Fibroblast of peridontal ligament (primary cell): ENCODE data around the gene ARMH3.

Experiments used
- DNase-seq: peaks from one replicate; pipeline ENCODE4 v3.0.0-alpha.2; 2010; ENCODE audit errors: extremely low read depth

The ARMH3 gene

DNA sequence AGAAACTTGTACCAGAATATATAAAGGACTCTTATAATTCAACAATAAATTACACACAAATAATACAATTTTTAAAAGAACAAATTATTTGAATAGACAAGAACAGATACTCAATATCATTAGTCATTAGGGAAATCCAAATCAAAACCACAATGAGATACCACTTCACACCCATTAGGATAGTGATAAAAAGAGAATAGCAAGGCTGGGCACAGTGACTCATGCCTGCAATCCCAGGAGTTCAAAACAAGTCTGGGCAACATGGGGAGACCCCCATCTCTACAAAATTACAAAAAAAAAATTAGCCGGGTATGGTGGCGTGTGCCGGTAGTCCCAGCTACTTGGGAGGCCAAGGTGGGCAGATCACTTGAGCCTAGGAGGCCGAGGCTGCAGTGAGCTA lies 160.2 kb downstream of the ARMH3 start:
- no peak for DNase-seq

DNA sequence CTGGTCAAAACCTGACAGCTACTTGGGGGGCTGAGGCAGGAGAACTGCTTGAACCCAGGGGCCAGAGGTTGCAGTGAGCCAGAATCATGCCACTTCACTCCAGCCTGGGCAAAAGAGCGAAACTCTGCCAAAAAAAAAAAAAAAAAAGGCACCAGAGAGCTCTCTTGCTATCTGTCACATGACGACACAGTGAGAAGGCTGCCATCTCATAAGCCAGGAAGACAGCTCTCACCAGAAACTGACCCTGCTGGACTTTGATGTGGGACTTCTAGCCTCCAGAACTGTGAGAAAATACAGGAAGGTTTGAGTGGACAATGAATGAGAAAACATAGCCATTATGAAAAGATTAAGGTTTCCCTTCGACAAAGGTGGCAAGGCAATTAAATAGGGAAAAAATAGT lies 161.2 kb downstream of the ARMH3 start:
- DNase-seq = no peak

DNA sequence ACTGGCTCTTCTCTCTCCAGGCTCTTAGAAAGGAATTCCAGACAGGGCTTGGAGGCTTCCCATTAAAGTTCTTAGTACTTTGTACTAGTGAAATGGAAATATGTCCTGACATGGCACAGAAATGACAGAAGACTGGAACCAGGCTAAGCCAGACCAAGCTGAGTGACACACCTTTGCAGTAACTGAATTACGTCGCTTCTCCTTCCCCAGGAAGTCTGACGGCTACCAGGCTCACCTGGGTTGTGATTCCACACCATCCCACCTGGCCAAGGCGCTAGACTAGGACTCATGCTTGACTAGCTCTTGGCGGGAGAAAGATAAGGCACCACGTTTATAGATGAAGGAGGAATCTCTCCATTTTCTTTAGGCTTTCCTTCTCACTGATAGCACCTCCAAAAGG lies 161.7 kb downstream of the ARMH3 start:
- no peak for DNase-seq

DNA sequence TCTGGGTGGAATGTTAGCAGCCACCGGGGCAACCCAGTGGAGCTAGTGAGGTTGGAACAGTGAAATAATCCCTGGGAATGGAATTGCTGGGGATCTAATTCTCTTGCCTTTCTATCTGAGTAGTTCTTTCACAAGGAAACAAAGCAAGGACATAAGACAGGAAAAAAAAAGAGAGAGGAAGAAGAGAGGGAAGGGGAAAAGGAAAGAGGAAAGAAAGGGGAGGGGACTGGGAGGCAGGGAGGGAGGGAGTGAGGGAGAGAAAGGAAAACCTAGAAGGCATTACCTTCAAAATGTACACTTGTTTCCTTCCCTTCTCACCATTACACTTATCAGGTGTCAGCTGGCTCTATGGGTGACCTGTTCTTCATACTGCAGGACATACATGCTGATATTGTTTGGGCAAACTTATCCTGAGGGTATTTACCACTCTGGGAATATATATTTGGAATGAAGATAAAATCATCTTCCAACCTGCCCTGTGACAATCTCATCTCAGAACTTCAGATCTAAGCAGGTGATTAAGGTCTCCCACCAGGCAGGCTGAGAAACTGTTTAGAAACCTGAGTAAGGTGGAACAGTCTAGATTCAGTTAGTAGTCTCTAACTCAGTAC lies 162.4 kb downstream of the ARMH3 start:
- DNase-seq = no peak

DNA sequence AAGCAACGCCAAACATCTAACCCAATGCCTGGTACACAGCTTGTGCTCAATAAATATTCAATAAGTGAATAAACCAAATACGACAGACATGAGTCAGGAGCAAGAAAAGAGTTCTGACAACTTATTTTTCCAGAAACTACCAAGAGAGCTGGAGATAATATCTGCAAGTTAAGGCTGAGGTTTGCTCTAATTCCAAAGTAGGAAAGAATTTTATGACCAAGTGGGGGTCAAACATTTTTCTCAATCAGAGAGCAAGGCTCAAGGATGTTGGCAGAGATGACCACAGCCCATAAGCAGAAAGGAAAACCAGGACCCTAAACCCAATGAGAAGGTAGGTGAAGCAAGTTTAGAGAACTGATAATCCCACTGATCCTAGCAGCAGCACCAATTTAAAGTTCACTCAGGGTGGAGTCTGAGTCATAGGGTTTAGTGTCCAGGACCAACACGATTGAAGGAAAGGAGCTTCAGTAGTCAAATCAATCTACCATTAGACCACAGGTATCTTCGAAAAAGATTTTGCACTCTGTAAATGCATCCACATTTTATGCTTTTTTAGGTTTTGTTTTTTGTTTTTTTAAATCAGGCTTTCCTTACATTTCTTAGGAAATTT lies 163.1 kb downstream of the ARMH3 start:
- peak; percentile 16 for DNase-seq

DNA sequence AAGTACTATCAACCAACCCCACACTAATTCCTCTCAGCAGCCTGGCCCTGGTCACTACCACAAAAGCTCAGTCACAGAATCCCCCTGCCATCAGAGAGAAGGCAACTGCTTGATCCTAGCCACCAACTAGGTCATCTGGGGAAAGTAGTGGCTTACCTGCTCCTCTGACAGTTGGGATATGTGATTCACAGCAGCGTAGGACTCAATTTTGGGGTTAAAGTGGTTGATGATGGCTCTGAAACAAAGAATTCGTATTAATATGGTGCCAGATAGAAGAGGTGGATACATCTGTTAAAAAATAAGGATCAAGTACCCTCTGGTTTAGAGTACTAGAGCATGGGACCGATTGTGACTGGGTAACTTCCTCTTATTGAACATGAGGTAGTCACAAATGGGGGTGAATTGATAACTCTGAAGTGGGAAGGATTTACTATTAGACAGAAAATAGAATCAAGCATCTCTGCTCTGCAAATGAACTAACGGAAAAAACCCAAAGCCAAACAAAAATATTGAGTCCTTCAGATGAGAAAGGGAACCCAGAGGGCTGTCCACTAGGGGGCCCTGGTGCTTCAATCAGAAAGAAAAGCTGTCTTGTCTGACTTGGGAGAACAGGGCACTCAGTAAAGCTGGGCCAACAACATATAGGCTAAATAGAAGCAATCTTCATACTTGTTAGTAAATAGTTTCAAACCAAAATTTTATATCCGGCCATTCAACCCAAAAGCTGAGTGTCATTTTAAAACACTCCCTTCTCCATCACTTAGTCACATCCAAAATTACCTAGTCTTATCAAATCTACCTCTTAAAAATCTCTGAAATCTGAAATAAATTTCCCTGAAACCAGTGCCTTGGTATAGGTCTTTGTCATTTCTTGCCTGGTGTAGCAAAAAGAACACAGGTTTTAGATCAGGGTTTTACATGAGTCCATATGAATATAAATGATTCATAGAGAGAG lies 166.4 kb downstream of the ARMH3 start:
- DNase-seq = peak; percentile 88

DNA sequence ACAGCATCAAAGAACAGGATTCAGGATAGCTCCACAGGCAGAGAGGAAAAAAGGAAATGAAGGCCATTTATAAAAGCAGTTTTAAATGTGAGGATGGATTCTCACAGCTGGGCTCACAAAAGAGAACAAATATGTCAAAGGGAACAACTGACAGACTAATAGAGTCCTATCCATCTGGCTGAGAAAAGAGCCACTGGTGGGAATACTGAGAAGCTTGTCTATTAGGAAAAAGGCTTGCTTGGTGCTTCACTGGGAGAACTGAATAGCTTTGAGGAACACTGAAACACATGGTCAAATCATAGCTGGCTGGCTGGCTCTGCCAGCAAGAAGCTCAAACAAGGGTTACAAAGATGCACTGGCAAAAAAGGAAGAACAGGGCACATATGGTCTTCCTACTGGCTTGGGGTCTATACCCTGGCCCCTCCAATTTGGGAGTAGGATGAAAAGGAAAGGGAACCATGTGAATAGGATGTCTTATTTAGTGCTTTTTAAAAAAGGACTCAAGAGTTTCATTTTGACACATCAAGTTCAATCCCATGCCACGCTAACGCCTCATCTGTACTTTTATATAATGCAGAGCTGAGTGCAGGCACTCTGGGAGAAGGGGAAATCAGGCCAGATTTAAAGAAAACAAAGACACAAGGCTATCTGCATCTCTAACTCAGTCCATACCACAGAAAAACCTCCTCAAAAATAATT lies 167.6 kb downstream of the ARMH3 start:
- DNase-seq = no peak

- no peak for DNase-seq
These were observed 168.2 kb downstream of the ARMH3 start for GRCh38 chr10:101887775-101888174.

- no peak for DNase-seq
These were observed 169.3 kb downstream of the ARMH3 start for GRCh38 chr10:101886521-101887312.

DNA sequence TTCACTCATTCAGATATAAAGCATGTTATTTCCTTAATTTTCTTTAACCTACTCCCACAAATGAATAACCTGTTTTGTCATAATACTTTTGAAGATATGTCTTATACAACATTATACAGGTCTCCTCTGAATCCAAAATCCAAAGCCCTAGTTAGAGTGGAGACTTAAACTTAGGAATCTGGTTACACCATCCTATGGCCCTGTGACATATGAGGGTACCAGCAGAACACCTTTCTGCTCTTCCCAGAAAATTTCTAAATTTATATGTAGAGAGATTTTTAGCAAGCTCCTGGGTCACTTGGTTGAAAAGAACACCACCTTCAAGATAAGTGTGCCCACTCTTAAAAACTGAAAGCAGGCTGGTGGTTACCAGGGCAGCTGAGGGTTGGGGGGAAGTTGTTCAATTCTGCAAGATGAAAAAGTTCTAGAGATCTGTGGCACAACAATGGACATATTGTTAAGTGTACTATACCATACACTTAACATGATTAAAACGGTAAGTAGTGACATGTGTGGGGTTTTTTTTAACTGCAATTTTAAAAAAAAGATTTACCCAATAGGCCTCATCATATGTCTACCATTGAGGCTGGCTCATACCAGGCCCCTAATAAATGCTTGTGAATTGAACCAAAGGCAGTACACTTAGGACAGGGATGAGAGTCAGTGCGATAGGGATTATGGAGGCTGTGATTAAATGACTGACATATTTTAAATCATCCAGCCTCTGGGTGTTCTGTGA lies 174.8 kb downstream of the ARMH3 start:
- no peak for DNase-seq

GRCh38 chr10:101880232-101880573 lies 175.8 kb downstream of the ARMH3 start:
- DNase-seq = no peak

DNA sequence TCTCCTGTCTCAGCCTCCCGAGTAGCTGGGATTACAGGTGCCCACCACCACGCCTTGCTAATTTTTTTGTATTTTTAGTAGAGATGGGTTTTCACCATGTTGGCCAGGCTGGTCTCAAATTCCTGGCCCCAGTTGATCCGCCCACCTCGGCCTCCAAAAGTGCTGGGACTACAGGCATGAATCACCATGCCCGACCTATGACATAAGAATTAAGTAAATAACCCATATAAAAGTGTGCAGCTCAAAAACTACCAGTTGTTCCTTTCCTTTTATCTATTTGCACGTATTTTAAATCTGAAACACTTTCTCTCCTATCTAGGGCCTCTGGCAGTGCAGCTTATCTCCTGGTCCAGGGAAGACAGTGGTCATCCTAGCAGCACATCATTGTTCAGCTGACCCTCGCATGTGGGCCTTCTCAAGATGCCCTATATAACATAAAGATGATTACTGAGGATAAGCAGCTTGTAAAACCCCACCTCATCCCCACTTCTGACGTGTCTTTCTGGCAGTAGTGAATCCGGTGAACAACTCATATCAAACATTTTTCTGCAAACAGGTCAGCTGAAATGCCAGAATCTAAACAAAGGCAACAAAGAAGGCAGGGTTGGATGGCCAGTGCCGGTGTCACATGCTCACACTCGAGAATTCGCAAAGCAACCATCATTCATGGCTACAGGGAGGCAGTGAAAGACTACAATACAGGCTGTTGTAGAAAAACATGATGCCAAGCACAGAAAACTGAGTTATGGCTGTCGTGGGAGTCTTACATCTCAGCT lies 176.3 kb downstream of the ARMH3 start:
- DNase-seq = peak; percentile 38

GRCh38 chr10:101878869-101879268 lies 177.1 kb downstream of the ARMH3 start:
- DNase-seq = no peak

- no peak for DNase-seq
These were observed 180.8 kb downstream of the ARMH3 start for GRCh38 chr10:101875068-101875688.

- DNase-seq = no peak
These were observed 181.7 kb downstream of the ARMH3 start for GRCh38 chr10:101874252-101874651.

DNA sequence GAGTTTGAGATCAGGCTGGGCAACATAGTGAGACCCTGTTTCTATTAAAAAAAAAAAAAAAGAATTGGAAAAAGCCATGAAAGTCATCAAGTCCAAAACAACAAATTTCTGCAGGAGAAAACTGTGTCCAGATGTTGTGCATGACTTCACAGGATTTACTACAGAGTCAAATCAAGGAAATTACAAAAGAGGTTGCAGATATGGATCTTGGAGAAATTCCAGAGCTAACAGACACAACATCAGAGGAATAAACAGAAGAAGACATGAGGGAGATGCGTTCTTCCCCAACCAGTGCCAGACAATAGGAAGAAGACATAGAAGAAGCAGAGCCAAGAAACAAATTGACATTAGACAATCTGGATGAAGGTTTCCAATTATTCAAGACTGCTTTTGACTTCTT lies 188.0 kb downstream of the ARMH3 start:
- peak; percentile 36 for DNase-seq

DNA sequence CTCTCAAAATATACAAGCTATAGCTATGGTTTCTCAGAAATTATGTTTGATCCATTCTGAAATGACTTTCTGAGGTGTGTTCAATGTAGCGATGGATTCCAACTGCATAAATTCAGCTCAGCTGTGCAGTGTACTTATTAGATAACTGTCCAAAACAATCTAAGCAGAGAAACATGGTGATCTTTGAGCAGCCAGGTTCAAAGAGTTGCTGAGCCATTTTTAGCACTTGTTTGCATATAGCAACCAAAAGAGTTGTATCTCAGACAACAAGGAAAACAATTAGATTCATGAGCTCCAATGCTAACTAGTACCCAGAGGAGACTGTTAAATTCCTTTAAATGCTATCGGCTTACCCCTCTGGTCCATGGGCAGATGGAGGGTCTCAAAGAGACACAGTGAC lies 196.4 kb downstream of the ARMH3 start:
- no peak for DNase-seq

DNA sequence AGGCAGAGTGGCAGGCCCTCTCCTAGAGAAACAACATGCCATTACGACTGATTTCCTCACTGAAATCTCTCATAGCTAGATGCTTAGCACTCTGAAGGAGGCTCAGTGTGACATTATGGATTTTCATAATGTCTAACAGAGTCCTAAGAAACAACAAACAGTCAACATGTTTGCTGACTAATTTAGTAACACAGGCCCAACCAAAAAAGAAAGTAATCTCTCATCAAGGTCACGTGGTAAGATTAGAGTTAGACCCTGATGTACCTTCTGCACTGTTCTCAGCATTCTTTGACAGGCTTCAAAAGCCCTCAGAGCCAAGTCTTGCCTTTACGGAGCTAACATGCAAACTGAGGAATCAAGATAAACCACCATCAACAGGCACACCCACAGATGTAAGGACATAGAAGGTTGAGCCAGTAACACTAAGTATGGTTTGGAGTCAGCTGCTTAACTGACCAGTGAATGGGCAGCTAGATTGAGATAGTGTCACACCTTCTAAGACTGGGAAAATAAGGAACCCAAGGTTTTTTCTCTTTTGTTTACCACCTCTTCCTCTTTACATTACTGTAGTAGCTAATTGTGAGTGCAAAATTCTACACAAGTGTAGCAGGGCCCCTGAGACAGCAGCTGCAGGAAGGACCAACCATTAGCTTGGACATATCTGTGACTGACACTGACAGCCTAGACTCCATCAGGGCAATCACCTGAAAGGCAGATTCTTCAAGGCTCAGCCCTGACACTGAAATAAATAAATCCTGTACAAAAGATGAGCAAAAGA lies 197.1 kb downstream of the ARMH3 start:
- no peak for DNase-seq
